ENCODE results near the gene NOP14. TPM values are rescaled to one million over a fixed set of nuclear protein-coding genes. Genes with fewer than 3 reads are reported as not detected.
"Not testable (repeated sequence)": the region's sequence is repeated elsewhere in the genome, so short reads cannot be mapped to it uniquely, and the experiment has no call there.

NOP14 gene
- polyA plus RNA-seq, 1 donor: 25.6 TPM

DNA sequence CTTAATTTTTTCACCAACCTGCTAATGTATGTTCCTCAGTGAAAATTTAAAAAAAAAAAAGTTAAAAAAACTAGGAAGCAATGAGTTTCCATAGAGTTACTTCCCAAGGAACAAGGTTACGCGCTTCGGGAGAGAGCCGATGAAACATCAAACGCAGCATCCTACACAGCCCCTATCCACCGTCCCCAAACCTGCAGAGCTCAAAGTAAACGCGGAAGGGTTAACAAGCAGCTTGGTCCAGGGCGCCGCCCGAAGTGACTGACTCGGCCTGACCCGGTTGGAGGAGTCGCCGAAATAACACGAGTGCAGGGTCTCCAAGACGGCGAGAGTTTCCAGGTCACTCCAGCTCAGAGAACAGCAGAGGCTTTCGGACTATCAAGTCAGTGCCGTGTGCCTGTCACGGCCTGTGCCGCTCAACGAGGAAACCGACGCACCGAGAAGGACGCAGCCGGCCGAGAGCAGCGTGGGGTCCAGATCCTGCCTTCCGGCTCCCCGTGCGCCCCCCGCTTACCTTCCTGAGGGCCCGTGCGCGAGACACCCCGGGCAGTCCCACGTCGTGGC is 512 bp downstream of the NOP14 start:
- Histone ChIP-seq H3K36me3 (ENCODE audit: control insufficient read depth, insufficient read depth, low read length) (peaks cover 11% of the 10 kb centered on the region), H3K4me3 (ENCODE audit: low read length) (peak overlapping the region; percentile 87), H3K27ac (ENCODE audit: low read length) (peak overlapping the region; percentile 75), H3K4me1 (ENCODE audit: control insufficient read depth, insufficient read depth, low read length) (peaks cover 7% of the 10 kb centered on the region), H3K9me3 (ENCODE audit: control insufficient read depth, low read depth, low read length) (no peaks in the 10 kb centered on the region), H3K27me3 (ENCODE audit: control insufficient read depth, insufficient read depth, low read length) (no peaks in the 10 kb centered on the region)
- WGBS (ENCODE audit: insufficient coverage, low lambda C conversion rate): no CpG with 5 or more reads among the region's 40 CpGs
- DNase-seq: no peak

DNA sequence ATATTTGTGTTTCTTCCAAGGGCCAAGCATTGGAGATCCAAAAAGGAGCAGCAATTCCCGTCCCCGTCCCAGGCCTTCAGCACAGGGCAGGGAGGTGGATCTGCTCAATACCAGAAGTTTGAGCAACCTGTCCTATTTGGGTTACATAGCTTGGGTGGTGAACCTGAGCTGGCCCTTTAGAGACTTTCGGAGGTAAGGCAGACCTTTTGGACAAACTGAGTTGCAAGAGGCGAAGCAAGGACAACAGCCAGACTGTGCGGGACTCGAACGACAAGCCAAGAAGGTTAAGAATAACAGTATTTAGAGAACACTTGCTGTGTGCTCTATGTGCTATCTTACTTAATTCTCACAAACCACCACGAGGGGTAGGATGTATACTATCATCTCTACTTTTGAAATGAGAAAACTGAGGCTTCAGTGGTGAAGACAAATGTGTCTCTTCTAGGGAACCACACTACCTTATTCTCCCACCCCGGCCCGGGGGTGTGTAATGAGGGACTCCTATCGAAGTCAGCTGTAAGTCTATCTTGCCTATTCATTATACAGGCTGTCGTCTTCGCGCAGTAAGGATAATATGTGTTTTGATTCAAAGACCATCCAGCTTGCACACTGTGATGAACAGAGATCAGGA is 1.3 kb downstream of the NOP14 start:
- Histone ChIP-seq H3K4me1 (ENCODE audit: control insufficient read depth, insufficient read depth, low read length) (peaks cover 7% of the 10 kb centered on the region), H3K27ac (ENCODE audit: low read length) (no peak overlapping the region), H3K9me3 (ENCODE audit: control insufficient read depth, low read depth, low read length) (no peaks in the 10 kb centered on the region), H3K4me3 (ENCODE audit: low read length) (peak overlapping the region; percentile 87), H3K27me3 (ENCODE audit: control insufficient read depth, insufficient read depth, low read length) (no peaks in the 10 kb centered on the region), H3K36me3 (ENCODE audit: control insufficient read depth, insufficient read depth, low read length) (peaks cover 18% of the 10 kb centered on the region)
- DNase-seq: peak in 1 of 2 donors; percentile 18
- no CpG with 5 or more reads among the region's 14 CpGs for WGBS (ENCODE audit: insufficient coverage, low lambda C conversion rate)

- Histone ChIP-seq H3K4me1 (ENCODE audit: control insufficient read depth, insufficient read depth, low read length) (peaks cover 7% of the 10 kb centered on the region), H3K9me3 (ENCODE audit: control insufficient read depth, low read depth, low read length) (no peaks in the 10 kb centered on the region), H3K27me3 (ENCODE audit: control insufficient read depth, insufficient read depth, low read length) (no peaks in the 10 kb centered on the region), H3K36me3 (ENCODE audit: control insufficient read depth, insufficient read depth, low read length) (peaks cover 23% of the 10 kb centered on the region), H3K4me3 (ENCODE audit: low read length) (no peak overlapping the region), H3K27ac (ENCODE audit: low read length) (no peak overlapping the region)
- WGBS (ENCODE audit: insufficient coverage, low lambda C conversion rate): 20% methylated on average over 1 of the region's 8 CpGs
- no peak for DNase-seq
Measured at GRCh38 chr4:2961421-2961810, 1.8 kb downstream of the NOP14 start.

- not testable (repeated sequence) for H3K27ac ChIP-seq (ENCODE audit: low read length); H3K4me3 ChIP-seq (ENCODE audit: low read length); DNase-seq; H3K27me3 ChIP-seq (ENCODE audit: control insufficient read depth, insufficient read depth, low read length); H3K4me1 ChIP-seq (ENCODE audit: control insufficient read depth, insufficient read depth, low read length); H3K9me3 ChIP-seq (ENCODE audit: control insufficient read depth, low read depth, low read length)
- H3K36me3 ChIP-seq (ENCODE audit: control insufficient read depth, insufficient read depth, low read length): peaks cover 33% of the 10 kb centered on the region
- 100% methylated on average over 1 of the region's 4 CpGs for WGBS (ENCODE audit: insufficient coverage, low lambda C conversion rate)
Measured at GRCh38 chr4:2960450-2960849, 2.8 kb downstream of the NOP14 start.

DNA sequence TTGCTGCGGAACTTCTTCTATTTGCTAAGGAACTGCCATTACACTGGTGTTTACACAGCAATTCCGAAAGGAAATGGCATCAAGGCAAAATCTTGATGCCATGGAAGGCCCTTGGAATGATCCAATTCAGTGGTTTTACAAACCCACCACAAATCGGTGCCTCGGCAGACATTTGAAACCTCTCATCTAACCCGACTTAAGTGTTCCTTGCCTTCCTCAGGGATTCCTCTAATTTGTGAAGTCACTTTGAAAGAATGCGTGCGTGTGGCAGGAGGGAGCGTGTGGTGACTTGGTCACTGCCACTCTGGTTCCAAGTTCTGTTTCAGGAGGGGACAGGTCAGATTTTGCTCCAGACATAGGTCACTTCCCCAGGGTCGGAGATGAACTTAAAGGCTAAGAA is 4.8 kb downstream of the NOP14 start:
- no peak overlapping the region for H3K4me3 ChIP-seq (ENCODE audit: low read length)
- DNase-seq: no peak
- H3K27me3 ChIP-seq (ENCODE audit: control insufficient read depth, insufficient read depth, low read length): no peaks in the 10 kb centered on the region
- H3K36me3 ChIP-seq (ENCODE audit: control insufficient read depth, insufficient read depth, low read length): peaks cover 48% of the 10 kb centered on the region
- WGBS (ENCODE audit: insufficient coverage, low lambda C conversion rate): no CpG with 5 or more reads among the region's 9 CpGs
- peaks cover 7% of the 10 kb centered on the region for H3K4me1 ChIP-seq (ENCODE audit: control insufficient read depth, insufficient read depth, low read length)
- no peak overlapping the region for H3K27ac ChIP-seq (ENCODE audit: low read length)
- H3K9me3 ChIP-seq (ENCODE audit: control insufficient read depth, low read depth, low read length): peaks cover 3% of the 10 kb centered on the region

DNA sequence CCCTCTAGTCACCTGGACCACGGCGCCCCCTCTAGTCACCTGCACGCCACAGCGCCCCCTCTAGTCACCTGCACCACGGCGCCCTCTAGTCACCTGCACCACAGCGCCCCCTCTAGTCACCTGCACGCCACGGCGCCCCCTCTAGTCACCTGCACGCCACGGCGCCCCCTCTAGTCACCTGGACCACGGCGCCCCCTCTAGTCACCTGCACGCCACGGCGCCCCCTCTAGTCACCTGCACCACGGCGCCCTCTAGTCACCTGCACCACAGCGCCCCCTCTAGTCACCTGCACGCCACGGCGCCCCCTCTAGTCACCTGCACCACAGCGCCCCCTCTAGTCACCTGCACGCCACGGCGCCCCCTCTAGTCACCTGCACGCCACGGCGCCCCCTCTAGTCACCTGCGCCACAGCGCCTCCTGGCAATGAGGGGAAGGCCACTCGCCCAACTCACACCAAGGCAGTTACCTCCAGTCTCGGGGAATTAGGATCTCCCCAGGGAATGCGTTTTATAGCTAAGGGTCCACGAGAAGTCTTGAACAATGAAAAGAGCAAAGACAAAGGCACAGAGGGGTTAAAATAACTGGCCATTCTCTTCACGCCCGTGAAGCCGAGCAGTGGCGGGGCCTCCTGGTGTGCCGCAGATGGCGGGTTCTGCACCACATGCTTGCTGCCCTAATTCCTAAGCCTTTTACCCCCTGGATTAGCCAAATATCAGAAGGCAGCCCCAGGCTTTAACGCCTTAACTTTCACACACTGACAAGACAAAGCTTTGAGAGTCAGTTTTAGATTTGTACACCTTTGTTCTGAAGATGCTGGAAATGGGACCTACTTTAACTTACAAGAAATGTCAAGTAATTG is 7.8 kb downstream of the NOP14 start:
- H3K4me1 ChIP-seq (ENCODE audit: control insufficient read depth, insufficient read depth, low read length); DNase-seq; H3K27ac ChIP-seq (ENCODE audit: low read length); H3K27me3 ChIP-seq (ENCODE audit: control insufficient read depth, insufficient read depth, low read length); H3K4me3 ChIP-seq (ENCODE audit: low read length); H3K9me3 ChIP-seq (ENCODE audit: control insufficient read depth, low read depth, low read length): not testable (repeated sequence)
- peaks cover 70% of the 10 kb centered on the region for H3K36me3 ChIP-seq (ENCODE audit: control insufficient read depth, insufficient read depth, low read length)
- 100% methylated on average over 1 of the region's 44 CpGs for WGBS (ENCODE audit: insufficient coverage, low lambda C conversion rate)

DNA sequence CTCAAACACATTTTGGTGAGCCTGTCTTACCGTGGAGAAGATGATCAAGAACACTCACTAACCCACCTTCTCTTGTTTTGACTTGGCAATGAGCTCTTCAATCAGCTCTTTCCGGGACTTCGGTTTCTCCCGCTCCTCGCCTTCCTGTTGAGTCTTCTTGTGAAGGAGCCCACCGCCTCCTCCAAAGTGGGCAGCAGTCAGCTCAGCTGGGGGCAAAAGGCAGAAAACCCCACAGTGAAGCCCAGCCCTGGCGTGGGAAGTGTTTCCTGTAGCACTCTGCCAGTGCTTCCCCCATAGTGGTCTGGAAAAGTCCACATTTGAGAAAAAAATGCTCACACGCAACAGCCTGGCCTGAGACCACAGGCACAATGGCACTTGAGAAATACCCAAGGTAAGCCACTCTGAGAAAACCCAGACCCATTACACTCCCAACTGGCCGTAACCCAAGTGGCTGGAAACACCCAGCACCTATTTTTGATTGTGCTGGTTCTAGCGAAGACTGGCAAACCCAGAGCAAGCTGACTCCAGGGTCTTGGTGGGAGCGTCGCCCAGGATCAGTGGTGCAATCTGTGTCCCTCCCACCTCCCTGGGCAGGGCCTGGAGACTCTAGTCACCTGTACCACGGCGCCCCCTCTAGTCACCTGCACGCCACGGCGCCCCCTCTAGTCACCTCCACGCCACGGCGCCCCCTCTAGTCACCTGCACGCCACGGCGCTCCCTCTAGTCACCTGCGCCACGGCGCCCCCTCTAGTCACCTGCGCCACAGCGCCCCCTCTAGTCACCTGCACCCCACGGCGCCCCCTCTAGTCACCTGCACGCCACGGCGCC is 8.6 kb downstream of the NOP14 start:
- Histone ChIP-seq H3K36me3 (ENCODE audit: control insufficient read depth, insufficient read depth, low read length) (peaks cover 77% of the 10 kb centered on the region), H3K4me1 (ENCODE audit: control insufficient read depth, insufficient read depth, low read length) (no peaks in the 10 kb centered on the region), H3K27me3 (ENCODE audit: control insufficient read depth, insufficient read depth, low read length) (no peaks in the 10 kb centered on the region), H3K4me3 (ENCODE audit: low read length) (no peak overlapping the region), H3K27ac (ENCODE audit: low read length) (no peak overlapping the region), H3K9me3 (ENCODE audit: control insufficient read depth, low read depth, low read length) (peaks cover 3% of the 10 kb centered on the region)
- no CpG with 5 or more reads among the region's 33 CpGs for WGBS (ENCODE audit: insufficient coverage, low lambda C conversion rate)
- no peak for DNase-seq

- peaks cover 83% of the 10 kb centered on the region for H3K36me3 ChIP-seq (ENCODE audit: control insufficient read depth, insufficient read depth, low read length)
Measured at GRCh38 chr4:2953496-2953895, 9.7 kb downstream of the NOP14 start.

GRCh38 chr4:2950221-2950989 is 12.8 kb downstream of the NOP14 start:
- H3K27ac ChIP-seq (ENCODE audit: low read length): no peak overlapping the region
- no peak for DNase-seq
- no peak overlapping the region for H3K4me3 ChIP-seq (ENCODE audit: low read length)
- H3K36me3 ChIP-seq (ENCODE audit: control insufficient read depth, insufficient read depth, low read length): peaks cover 83% of the 10 kb centered on the region
- WGBS (ENCODE audit: insufficient coverage, low lambda C conversion rate): 100% methylated on average over 2 of the region's 16 CpGs
- H3K27me3 ChIP-seq (ENCODE audit: control insufficient read depth, insufficient read depth, low read length): no peaks in the 10 kb centered on the region
- H3K9me3 ChIP-seq (ENCODE audit: control insufficient read depth, low read depth, low read length): peaks cover 3% of the 10 kb centered on the region
- H3K4me1 ChIP-seq (ENCODE audit: control insufficient read depth, insufficient read depth, low read length): no peaks in the 10 kb centered on the region

More at GRCh38 chr4:2953496-2953895, 9.7 kb downstream of the NOP14 start:
- no peak overlapping the region for H3K4me3 ChIP-seq (ENCODE audit: low read length)
- WGBS (ENCODE audit: insufficient coverage, low lambda C conversion rate): 100% methylated on average over 1 of the region's 6 CpGs
- H3K9me3 ChIP-seq (ENCODE audit: control insufficient read depth, low read depth, low read length): peaks cover 3% of the 10 kb centered on the region
- H3K27ac ChIP-seq (ENCODE audit: low read length): no peak overlapping the region
- no peak for DNase-seq
- H3K4me1 ChIP-seq (ENCODE audit: control insufficient read depth, insufficient read depth, low read length): no peaks in the 10 kb centered on the region
- no peaks in the 10 kb centered on the region for H3K27me3 ChIP-seq (ENCODE audit: control insufficient read depth, insufficient read depth, low read length)

Data from large intestine (tissue), 3 donors.